ENCODE measurements around the gene BCL6B.
A peak's percentile ranks its signal among the peaks of the same experiment; 100 is the strongest.

Gene BCL6B

GRCh38 chr17:7001318-7001961 lies 21.4 kb upstream of the BCL6B start:
- TF ChIP-seq CTCF (IDR thresholded peaks at IDR 0.05; ENCODE audit: low read length, missing control alignments), result peak; percentile 72
- DNase-seq (ENCODE audit: low read depth), result peak; percentile 49
- H3K4me3 ChIP-seq (replicated peaks; ENCODE audit: low read depth, low read length), result no peak overlapping the region

DNA sequence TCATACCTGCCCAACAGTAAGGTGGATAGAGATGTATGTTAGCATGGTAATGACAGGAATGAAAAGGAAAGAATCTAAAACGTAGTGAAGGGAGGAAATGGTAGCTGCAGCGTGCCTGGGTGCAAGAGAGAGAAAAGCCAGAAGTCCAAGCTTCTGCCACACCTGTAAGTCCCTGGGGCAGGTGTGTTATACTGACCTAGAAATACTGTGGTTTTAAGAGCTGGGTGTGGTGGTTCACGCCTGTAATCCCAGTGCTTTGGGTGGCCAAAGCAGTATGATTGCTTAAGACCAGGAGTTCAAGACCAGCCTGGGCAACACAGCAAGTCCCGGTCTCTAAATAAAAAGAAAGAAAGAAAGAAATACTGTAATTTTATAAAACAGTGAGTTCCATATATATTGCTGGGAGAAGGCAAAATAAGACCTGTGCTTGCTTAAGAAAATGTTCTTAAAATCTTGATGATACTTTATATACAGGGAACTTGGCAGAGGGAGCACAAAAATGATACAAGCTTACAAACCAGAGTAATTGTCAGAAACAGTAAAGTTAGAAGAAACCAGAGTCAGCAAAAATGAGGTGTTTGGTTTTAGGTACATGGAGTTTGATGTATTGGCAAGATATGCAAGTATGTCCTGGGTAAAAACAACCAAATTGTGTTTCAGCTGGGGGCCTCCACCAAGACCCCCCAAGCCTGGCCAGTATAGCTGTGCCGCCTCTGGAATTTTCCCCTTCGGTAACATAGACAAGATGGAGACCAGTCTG lies 20.4 kb upstream of the BCL6B start:
- DNase-seq (ENCODE audit: low read depth), result no peak
- no peak overlapping the region for H3K4me3 ChIP-seq (replicated peaks; ENCODE audit: low read depth, low read length)
- no peak for TF ChIP-seq CTCF (IDR thresholded peaks at IDR 0.05; ENCODE audit: low read length, missing control alignments)

- H3K4me3 ChIP-seq (replicated peaks; ENCODE audit: low read depth, low read length), result no peak overlapping the region
These were observed 19.1 kb upstream of the BCL6B start for GRCh38 chr17:7003745-7004144.

GRCh38 chr17:7004398-7005253 lies 18.2 kb upstream of the BCL6B start:
- peak; percentile 69 for DNase-seq (ENCODE audit: low read depth)
- peak; percentile 68 for TF ChIP-seq CTCF (IDR thresholded peaks at IDR 0.05; ENCODE audit: low read length, missing control alignments)

More at GRCh38 chr17:7003745-7004144, 19.1 kb upstream of the BCL6B start:
- no peak for TF ChIP-seq CTCF (IDR thresholded peaks at IDR 0.05; ENCODE audit: low read length, missing control alignments)
- DNase-seq (ENCODE audit: low read depth), result no peak

GRCh38 chr17:7005716-7006115 lies 17.1 kb upstream of the BCL6B start:
- TF ChIP-seq CTCF (IDR thresholded peaks at IDR 0.05; ENCODE audit: low read length, missing control alignments), result no peak
- no peak for DNase-seq (ENCODE audit: low read depth)
- H3K4me3 ChIP-seq (replicated peaks; ENCODE audit: low read depth, low read length), result no peak overlapping the region

More at GRCh38 chr17:7004398-7005253, 18.2 kb upstream of the BCL6B start:
- H3K4me3 ChIP-seq (replicated peaks; ENCODE audit: low read depth, low read length), result no peak overlapping the region

GRCh38 chr17:7007143-7007542 lies 15.7 kb upstream of the BCL6B start:
- no peak overlapping the region for H3K4me3 ChIP-seq (replicated peaks; ENCODE audit: low read depth, low read length)
- DNase-seq (ENCODE audit: low read depth), result no peak
- no peak for TF ChIP-seq CTCF (IDR thresholded peaks at IDR 0.05; ENCODE audit: low read length, missing control alignments)
